Neural progenitor cell (in vitro differentiated cells): Measurements from ENCODE around the gene CYP27B1.

ENCODE experiments used
- CTCF ChIP-seq: fragments of 200-600 bp; sonication (generic); IDR thresholded peaks from 2 replicates; pipeline ENCODE4 v1.5.1; 2017; ENCODE audit warnings: antibody characterized with exemption, mild to moderate bottlenecking
- EZH2 ChIP-seq: fragments of 200-600 bp; sonication (generic); IDR thresholded peaks from 2 replicates; pipeline ENCODE4 v1.6.1; 2017; ENCODE audit warnings: antibody characterized with exemption, mild to moderate bottlenecking, moderate library complexity
- EZH2phosphoT487 ChIP-seq: fragments of 200-600 bp; sonication (generic); IDR thresholded peaks from 2 replicates; pipeline ENCODE4 v1.6.1; 2017; ENCODE audit warnings: antibody characterized with exemption

GRCh38 chr12:57776247-57776587 lies 9.3 kb upstream of the CYP27B1 start:
- TF ChIP-seq CTCF, result no peak
- no peak for TF ChIP-seq EZH2
- TF ChIP-seq EZH2phosphoT487, result no peak
